Gastrocnemius medialis (tissue), 4 donors: ENCODE measurements around the gene RCOR3. TPM values are rescaled to one million over a fixed set of nuclear protein-coding genes. Genes with fewer than 3 reads are reported as not detected.
"Not testable (repeated sequence)": the region's sequence is repeated elsewhere in the genome, so short reads cannot be mapped to it uniquely, and the experiment has no call there.

Source experiments
- ATAC-seq, 2 donors: fragments of 150-250 bp; one replicate each; pipeline ENCODE4 v1.9.1; 2016
- DNase-seq, 2 donors: peaks; one replicate each; pipeline ENCODE4 v3.0.0-alpha.2; 2019
- H3K27ac ChIP-seq, 4 donors: fragments of 200-600 bp; sonication (generic); 1 replicate in 1 of 4; 2 replicates in 3 of 4; pipeline ENCODE4 v1.5.1; 2016 to 2018; ENCODE audit warnings: mild to moderate bottlenecking in 2 of 4, moderate library complexity in 1 of 4
- H3K27me3 ChIP-seq, 3 donors: fragments of 200-600 bp; sonication (generic) in 2 of 3; 1 replicate in 1 of 3; 2 replicates in 2 of 3; pipeline versions ENCODE4 v1.5.1 to v1.6.0; 2016 to 2019; ENCODE audit warnings: mild to moderate bottlenecking in 1 of 3, moderate library complexity in 1 of 3
- H3K36me3 ChIP-seq, 2 donors: fragments of 200-600 bp; sonication (generic) in 1 of 2; one replicate each; pipeline ENCODE4 v1.5.1; 2017 to 2018
- H3K4me1 ChIP-seq, 2 donors: fragments of 200-600 bp; sonication (generic) in 1 of 2; one replicate each; pipeline ENCODE4 v1.5.1; 2016 to 2017; ENCODE audit warnings: mild to moderate bottlenecking in 2 of 2
- H3K4me3 ChIP-seq, 4 donors: fragments of 200-600 bp; sonication (generic) in 3 of 4; 1 replicate in 1 of 4; 2 replicates in 3 of 4; pipeline ENCODE4 v1.5.1; 2016 to 2019; ENCODE audit warnings: mild to moderate bottlenecking in 2 of 4
- H3K9me3 ChIP-seq, 3 donors: fragments of 200-600 bp; sonication (generic) in 2 of 3; 1 replicate in 1 of 3; 2 replicates in 2 of 3; pipeline ENCODE4 v1.5.1; 2016 to 2019
- CTCF ChIP-seq, 5 experiments: fragments of 450-650 bp in 3 of 5; fragments of 200-600 bp in 2 of 5; sonication (generic) in 2 of 5; IDR thresholded peaks in 4 of 5; conservative IDR thresholded peaks in 1 of 5; 1 replicate in 4 of 5; 2 replicates in 1 of 5; pipeline ENCODE4 v1.5.1; 2016 to 2019; ENCODE audit warnings: antibody characterized with exemption in 5 of 5, mild to moderate bottlenecking in 3 of 5, moderate library complexity in 3 of 5
- POLR2A ChIP-seq, 2 donors: fragments of 450-650 bp; IDR thresholded peaks; one replicate each; pipeline ENCODE4 v1.6.1; 2017; ENCODE audit warnings: antibody characterized with exemption in 2 of 2, mild to moderate bottlenecking in 2 of 2, moderate library complexity in 2 of 2
- in situ Hi-C, 4 donors: fragments of 200-750 bp; cut with MboI; loops; one replicate each; pipeline versions ENCODE4 v1.15.0 to v1.8.0; 2017; ENCODE audit warnings: low sequenced_read_pairs in 4 of 4
- intact Hi-C: fragments of 100-400 bp; cut with DNase I; formaldehyde crosslinking; loops from one replicate; pipeline ENCODE4 v1.15.1; 2023; ENCODE audit warnings: low total_unique reads
- total RNA-seq, 4 donors: library from RNA; depleted of rRNA; stranded (reverse); fragments of >200 nt; gene quantifications; one replicate each; pipeline versions ENCODE4 v1.1.0 to v1.2.3, GENCODE V29; 2016

The RCOR3 gene
- total RNA-seq, 4 donors from 2014 or later, result 41.3 to 72.9 (median 61.3) TPM

GRCh38 chr1:211231873-211232272, 27.3 kb upstream of the RCOR3 start:
- in situ Hi-C loops, result no loop called here
- no peak overlapping the region for H3K4me3 ChIP-seq
- H3K27me3 ChIP-seq, result no peaks in the 10 kb centered on the region
- intact Hi-C loops, result no loop called here
- ATAC-seq, result no peak
- DNase-seq, result no peak
- no peaks in the 10 kb centered on the region for H3K4me1 ChIP-seq
- TF ChIP-seq POLR2A (IDR thresholded peaks at IDR 0.05), result no peak
- no peak for TF ChIP-seq CTCF (IDR thresholded peaks at IDR 0.05 in 4 of 5, conservative IDR thresholded peaks at IDR 0.05 in 1 of 5)
- H3K9me3 ChIP-seq, result no peaks in the 10 kb centered on the region
- no peak overlapping the region for H3K27ac ChIP-seq
- no peaks in the 10 kb centered on the region for H3K36me3 ChIP-seq

GRCh38 chr1:211236633-211237320, 22.4 kb upstream of the RCOR3 start:
- H3K27ac ChIP-seq, result no peak overlapping the region
- H3K4me3 ChIP-seq, result no peak overlapping the region
- H3K9me3 ChIP-seq, result no peaks in the 10 kb centered on the region
- TF ChIP-seq CTCF (IDR thresholded peaks at IDR 0.05 in 4 of 5, conservative IDR thresholded peaks at IDR 0.05 in 1 of 5) (no peak), POLR2A (IDR thresholded peaks at IDR 0.05) (no peak)
- in situ Hi-C loops (no loop called here), intact Hi-C loops (no loop called here)
- no peaks in the 10 kb centered on the region for H3K36me3 ChIP-seq
- ATAC-seq, result no peak
- no peaks in the 10 kb centered on the region for H3K4me1 ChIP-seq
- no peak for DNase-seq
- H3K27me3 ChIP-seq, result no peaks in the 10 kb centered on the region

- intact Hi-C loops, result no loop called here
- TF ChIP-seq CTCF (IDR thresholded peaks at IDR 0.05 in 4 of 5, conservative IDR thresholded peaks at IDR 0.05 in 1 of 5) (no peak), POLR2A (IDR thresholded peaks at IDR 0.05) (no peak)
- no peak for ATAC-seq
Observed at GRCh38 chr1:211237579-211237978, 21.6 kb upstream of the RCOR3 start.

GRCh38 chr1:211240567-211240966, 18.6 kb upstream of the RCOR3 start:
- DNase-seq, ATAC-seq, H3K27me3 ChIP-seq, H3K36me3 ChIP-seq, H3K4me1 ChIP-seq, H3K27ac ChIP-seq, intact Hi-C loops, H3K9me3 ChIP-seq, H3K4me3 ChIP-seq: not testable (repeated sequence)
- in situ Hi-C loops, result loop anchor here in 1 of 4 donors (10.0 kb wide), 1 partner anchor 54 kb away; no protein-coding TSS in a partner anchor

More at GRCh38 chr1:211237579-211237978, 21.6 kb upstream of the RCOR3 start:
- Histone ChIP-seq H3K36me3 (no peaks in the 10 kb centered on the region), H3K4me1 (no peaks in the 10 kb centered on the region), H3K27me3 (no peaks in the 10 kb centered on the region), H3K27ac (no peak overlapping the region), H3K4me3 (no peak overlapping the region), H3K9me3 (no peaks in the 10 kb centered on the region)
- DNase-seq, result no peak
- in situ Hi-C loops, result no loop called here

- intact Hi-C loops, result no loop called here
- in situ Hi-C loops, result loop anchor here in 1 of 4 donors (10.0 kb wide), 1 partner anchor 54 kb away; no protein-coding TSS in a partner anchor
- Histone ChIP-seq H3K36me3 (no peaks in the 10 kb centered on the region), H3K27ac (no peak overlapping the region), H3K27me3 (no peaks in the 10 kb centered on the region), H3K9me3 (no peaks in the 10 kb centered on the region), H3K4me1 (no peaks in the 10 kb centered on the region), H3K4me3 (no peak overlapping the region)
- ATAC-seq, result no peak
- DNase-seq, result no peak
- TF ChIP-seq POLR2A (IDR thresholded peaks at IDR 0.05), result no peak
- TF ChIP-seq CTCF (IDR thresholded peaks at IDR 0.05 in 4 of 5, conservative IDR thresholded peaks at IDR 0.05 in 1 of 5), result no peak
Observed at GRCh38 chr1:211241071-211241470, 18.1 kb upstream of the RCOR3 start.

GRCh38 chr1:211243639-211244038, 15.5 kb upstream of the RCOR3 start:
- ATAC-seq, H3K4me3 ChIP-seq, H3K4me1 ChIP-seq, intact Hi-C loops, H3K27ac ChIP-seq, H3K9me3 ChIP-seq, H3K36me3 ChIP-seq, H3K27me3 ChIP-seq, DNase-seq: not testable (repeated sequence)
- in situ Hi-C loops, result loop anchor here in 1 of 4 donors (10.0 kb wide), 1 partner anchor 51 kb away; no protein-coding TSS in a partner anchor

- intact Hi-C loops, H3K4me3 ChIP-seq, H3K36me3 ChIP-seq, DNase-seq, ATAC-seq, H3K27ac ChIP-seq, H3K27me3 ChIP-seq, H3K4me1 ChIP-seq, H3K9me3 ChIP-seq: not testable (repeated sequence)
- in situ Hi-C loops, result loop anchor here in 1 of 4 donors (10.0 kb wide), 1 partner anchor 48 kb away; no protein-coding TSS in a partner anchor
Observed at GRCh38 chr1:211246583-211246982, 12.6 kb upstream of the RCOR3 start.
